A673 (cell line): ENCODE results near the gene BTG1. TPM values are rescaled to one million over a fixed set of nuclear protein-coding genes. Genes with fewer than 3 reads are reported as not detected.

Experiments
- BruUV-seq: library from RNA; stranded (reverse); fragments of 400-500 nt; replicated peaks from 2 replicates; lab custom pipeline; 2021; lab: Mats Ljungman, UMichigan
- CTCF ChIA-PET: fragments of 300-600 bp; sonication (Branson Sonifier 250); formaldehyde crosslinking; loops from one replicate; lab custom pipeline; 2022; ENCODE audit warnings: antibody characterized with exemption; lab: Charles Lee
- POLR2A ChIA-PET: fragments of 300-600 bp; sonication (Branson Sonifier 250); formaldehyde crosslinking; loops from one replicate; lab custom pipeline; 2022; ENCODE audit warnings: antibody characterized with exemption; ENCODE audit not compliant: low non-redundant PET; lab: Charles Lee
- DNase-seq: peaks from one replicate; pipeline ENCODE4 v3.0.0-alpha.2; 2015; ENCODE audit warnings: low spot score
- H3K27ac ChIP-seq: fragments of 200-600 bp; sonication (generic); 2 replicates; pipeline ENCODE4 v1.5.1; 2016; ENCODE audit warnings: mixed run types, low read depth, mild to moderate bottlenecking, mixed read lengths, antibody characterized with exemption, low read length; ENCODE audit not compliant: poor library complexity, severe bottlenecking
- H3K27me3 ChIP-seq: fragments of 200-600 bp; sonication (generic); replicated peaks from 2 replicates; pipeline ENCODE4 v1.6.1; 2017; ENCODE audit warnings: mixed run types, low read depth, mild to moderate bottlenecking, mixed read lengths, antibody characterized with exemption, low read length; ENCODE audit not compliant: insufficient read depth, poor library complexity
- H3K36me3 ChIP-seq: fragments of 200-600 bp; sonication (generic); 2 replicates; pipeline ENCODE4 v1.6.1; 2016; ENCODE audit warnings: mixed run types, mild to moderate bottlenecking, mixed read lengths, antibody characterized with exemption, low read length; ENCODE audit not compliant: insufficient read depth, poor library complexity, severe bottlenecking
- H3K4me1 ChIP-seq: fragments of 200-600 bp; sonication (generic); 2 replicates; pipeline ENCODE4 v1.6.1; 2017; ENCODE audit warnings: mixed run types, mild to moderate bottlenecking, mixed read lengths, antibody characterized with exemption, low read length; ENCODE audit not compliant: insufficient read depth, poor library complexity, severe bottlenecking
- H3K4me3 ChIP-seq: fragments of 200-600 bp; sonication (generic); 2 replicates; pipeline ENCODE4 v1.5.1; 2016; ENCODE audit warnings: low read depth, mixed run types, mild to moderate bottlenecking, mixed read lengths, low read length; ENCODE audit not compliant: poor library complexity, severe bottlenecking
- H3K9me3 ChIP-seq: fragments of 200-600 bp; sonication (generic); 2 replicates; pipeline ENCODE4 v1.6.1; 2016; ENCODE audit warnings: mixed run types, low read depth, mild to moderate bottlenecking, mixed read lengths, antibody characterized with exemption, low read length; ENCODE audit not compliant: poor library complexity, severe bottlenecking
- CTCF ChIP-seq: fragments of 300-800, 200-600 bp; sonication (generic); conservative IDR thresholded peaks from 2 replicates; pipeline ENCODE4 v1.5.1; 2017; ENCODE audit warnings: low read depth, mild to moderate bottlenecking, antibody characterized with exemption, low read length, moderate library complexity, mixed read lengths
- EZH2 ChIP-seq: fragments of 200-600 bp; sonication (generic); IDR thresholded peaks from 2 replicates; pipeline ENCODE4 v1.6.1; 2017; ENCODE audit warnings: borderline replicate concordance, low read depth, mild to moderate bottlenecking, mixed read lengths, antibody characterized with exemption, low read length; ENCODE audit not compliant: poor library complexity, severe bottlenecking
- intact Hi-C: fragments of 100-400 bp; cut with micrococcal nuclease; formaldehyde crosslinking; loops from one replicate; pipeline ENCODE4 v1.10.0; 2022; ENCODE audit not compliant: unreplicated experiment
- total RNA-seq: library from RNA; stranded (reverse); gene quantifications from 2 replicates; pipeline ENCODE4 v1.2.3, GENCODE V29; 2021

BTG1 gene
- total RNA-seq, 1 experiment from 2014 or later: 18.0 TPM

DNA sequence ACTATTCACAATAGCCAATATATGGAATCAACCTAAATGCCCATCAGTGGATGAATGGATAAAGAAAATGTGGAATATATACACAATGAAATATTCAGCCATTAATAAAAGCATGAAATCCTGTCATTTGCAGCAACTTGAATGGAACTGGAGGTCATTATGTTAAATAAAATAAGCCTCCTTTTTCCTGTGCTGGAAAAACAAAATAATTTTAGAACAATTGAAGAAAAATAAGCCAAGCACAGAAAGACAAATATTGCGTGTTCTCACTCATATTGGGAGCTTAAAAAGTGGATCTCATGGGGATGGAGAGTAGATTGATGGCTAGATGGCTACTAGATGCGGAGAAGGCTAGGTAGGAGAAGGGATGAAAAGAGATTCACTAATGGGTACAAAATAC is 6.3 kb upstream of the BTG1 start:
- Histone ChIP-seq H3K36me3 (no peaks in the 10 kb centered on the region), H3K4me1 (peaks cover 2% of the 10 kb centered on the region), H3K9me3 (no peaks in the 10 kb centered on the region), H3K4me3 (no peak overlapping the region), H3K27ac (no peak overlapping the region), H3K27me3 (no peaks in the 10 kb centered on the region)
- ChIA-PET POLR2A (no interaction called here), CTCF (no interaction called here)
- TF ChIP-seq EZH2 (no peak), CTCF (no peak)
- BruUV-seq: no TSS peak
- intact Hi-C loops: no loop called here
- DNase-seq: no peak

GRCh38 chr12:92149563-92149962 is 3.9 kb upstream of the BTG1 start:
- no peaks in the 10 kb centered on the region for H3K9me3 ChIP-seq
- H3K27me3 ChIP-seq: no peaks in the 10 kb centered on the region
- intact Hi-C loops: no loop called here
- no peaks in the 10 kb centered on the region for H3K36me3 ChIP-seq
- peaks cover 6% of the 10 kb centered on the region for H3K4me1 ChIP-seq
- TF ChIP-seq EZH2: no peak
- TF ChIP-seq CTCF: no peak
- no peak for DNase-seq
- H3K4me3 ChIP-seq: no peak overlapping the region
- H3K27ac ChIP-seq: no peak overlapping the region
- ChIA-PET POLR2A (no interaction called here), CTCF (no interaction called here)
- BruUV-seq: no TSS peak

DNA sequence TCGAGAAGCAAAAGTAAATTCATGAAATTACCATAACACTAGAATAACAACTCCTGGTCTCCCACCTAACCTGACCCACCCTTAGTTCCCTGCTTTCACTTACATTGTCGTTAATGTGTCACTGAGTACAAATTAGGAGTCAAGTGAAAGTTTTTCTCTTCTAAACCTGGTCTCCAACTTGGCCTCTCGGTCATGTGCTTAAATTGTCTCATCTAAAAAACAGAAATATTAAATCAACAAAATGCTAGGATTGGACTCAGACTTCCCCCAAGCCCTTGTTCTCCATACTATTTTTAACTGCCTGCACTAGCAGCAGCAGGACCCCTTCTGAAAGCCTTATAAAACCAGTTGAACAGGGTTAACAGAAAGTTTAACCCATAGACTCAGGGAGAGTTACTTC is 1.8 kb upstream of the BTG1 start:
- H3K27me3 ChIP-seq: no peaks in the 10 kb centered on the region
- peaks cover 20% of the 10 kb centered on the region for H3K4me1 ChIP-seq
- BruUV-seq: no TSS peak
- TF ChIP-seq CTCF (no peak), EZH2 (no peak)
- H3K27ac ChIP-seq: no peak overlapping the region
- intact Hi-C loops: loop anchor here (2.0 kb wide), 2 partner anchors 61 to 423 kb away; no protein-coding TSS in a partner anchor
- POLR2A ChIA-PET: no interaction called here
- H3K9me3 ChIP-seq: no peaks in the 10 kb centered on the region
- no peak for DNase-seq
- no peak overlapping the region for H3K4me3 ChIP-seq
- CTCF ChIA-PET: no interaction called here
- peaks cover 15% of the 10 kb centered on the region for H3K36me3 ChIP-seq
